IMR-90 (cell line): Measurements from ENCODE around the gene MYO5A. TPM values are rescaled to one million over a fixed set of nuclear protein-coding genes. Genes with fewer than 3 reads are reported as not detected.

Experiments used
- ATAC-seq: fragments of 200-7000 bp; cut with Tn5 transposase; 2 replicates; pipeline ENCODE4 v1.9.1; 2020; ENCODE audit warnings: low read depth, mild to moderate bottlenecking, moderate library complexity
- BruUV-seq: library from RNA; stranded (reverse); fragments of 400-500 nt; replicated peaks from 2 replicates; lab custom pipeline; 2021; lab: Mats Ljungman, UMichigan
- CTCF ChIA-PET: fragments of 300-600 bp; formaldehyde crosslinking; extraction: SDS; loops from one replicate; lab custom pipeline; 2021; ENCODE audit warnings: antibody characterized with exemption; lab: Yijun Ruan, JAX
- POLR2A ChIA-PET: fragments of 300-600 bp; sonication (Branson Sonifier 250); formaldehyde crosslinking; loops from one replicate; lab custom pipeline; 2022; ENCODE audit warnings: antibody characterized with exemption; ENCODE audit not compliant: unreplicated experiment; lab: Charles Lee
- DNase-seq: peaks from one replicate; pipeline ENCODE4 v3.0.0; 2013
- H2AFZ ChIP-seq: replicated peaks from 2 replicates; pipeline ENCODE3; 2013; ENCODE audit warnings: low read length, mild to moderate bottlenecking; ENCODE audit not compliant: poor library complexity
- H2AK5ac ChIP-seq: 2 replicates; pipeline ENCODE4 v1.6.1; 2013; ENCODE audit warnings: low read depth, low read length, inconsistent platforms
- H2AK9ac ChIP-seq: replicated peaks from 2 replicates; pipeline ENCODE3; 2013; ENCODE audit warnings: mild to moderate bottlenecking, low read depth, low read length, moderate library complexity; ENCODE audit not compliant: poor library complexity
- H2BK120ac ChIP-seq: 2 replicates; pipeline ENCODE4 v1.6.1; 2013; ENCODE audit warnings: low read depth, low read length, inconsistent platforms
- H2BK15ac ChIP-seq: 3 replicates; pipeline ENCODE4 v1.6.1; 2013; ENCODE audit warnings: low read depth, low read length, inconsistent platforms
- H2BK20ac ChIP-seq: 2 replicates; pipeline ENCODE4 v1.6.1; 2013; ENCODE audit warnings: low read depth, mild to moderate bottlenecking, inconsistent platforms, low read length, moderate library complexity
- H2BK5ac ChIP-seq: 2 replicates; pipeline ENCODE4 v1.6.1; 2013; ENCODE audit warnings: mild to moderate bottlenecking, low read depth, low read length, inconsistent platforms; ENCODE audit not compliant: poor library complexity, severe bottlenecking
- H3K14ac ChIP-seq: replicated peaks from 2 replicates; pipeline ENCODE4 v1.6.1; 2013; ENCODE audit warnings: low read depth, low read length, inconsistent platforms
- H3K18ac ChIP-seq: 2 replicates; pipeline ENCODE4 v1.6.1; 2013; ENCODE audit warnings: low read depth, low read length, control low read depth
- H3K23ac ChIP-seq: 2 replicates; pipeline ENCODE4 v1.6.1; 2013; ENCODE audit warnings: low read depth, low read length, inconsistent platforms
- H3K27ac ChIP-seq: 2 replicates; pipeline ENCODE4 v1.5.1; 2013; ENCODE audit warnings: mild to moderate bottlenecking, control low read depth, low read length; ENCODE audit not compliant: insufficient read depth
- H3K27me3 ChIP-seq: 2 replicates; pipeline ENCODE4 v1.6.1; 2013; ENCODE audit warnings: low read length; ENCODE audit not compliant: control insufficient read depth, insufficient read depth
- H3K36me3 ChIP-seq: 2 replicates; pipeline ENCODE4 v1.6.1; 2013; ENCODE audit warnings: low read length, mixed read lengths; ENCODE audit not compliant: control insufficient read depth, insufficient read depth
- H3K4ac ChIP-seq: 2 replicates; pipeline ENCODE4 v1.6.1; 2013; ENCODE audit warnings: low read depth, low read length, inconsistent platforms
- H3K4me1 ChIP-seq: 2 replicates; pipeline ENCODE4 v1.6.1; 2013; ENCODE audit warnings: low read length, mixed read lengths; ENCODE audit not compliant: control insufficient read depth, insufficient read depth
- H3K4me2 ChIP-seq: 2 replicates; pipeline ENCODE4 v1.6.1; 2013; ENCODE audit warnings: low read depth, mild to moderate bottlenecking, control low read depth, low read length, moderate library complexity
- H3K4me3 ChIP-seq: 2 replicates; pipeline ENCODE4 v1.5.1; 2013; ENCODE audit warnings: low read depth, mild to moderate bottlenecking, control low read depth, low read length, moderate library complexity; ENCODE audit not compliant: insufficient read depth
- H3K56ac ChIP-seq: 2 replicates; pipeline ENCODE4 v1.6.1; 2013; ENCODE audit warnings: low read length, inconsistent platforms; ENCODE audit not compliant: insufficient read depth; ENCODE audit errors: extremely low read depth
- H3K79me1 ChIP-seq, 2 experiments: 2 replicates each; pipeline ENCODE4 v1.6.1; 2013; ENCODE audit warnings: low read length in 2 of 2, inconsistent platforms in 1 of 2, low read depth in 1 of 2
- H3K9ac ChIP-seq: 2 replicates; pipeline ENCODE4 v1.6.1; 2013; ENCODE audit warnings: low read depth, low read length, control low read depth
- H3K9me1 ChIP-seq: 2 replicates; pipeline ENCODE4 v1.6.1; 2013; ENCODE audit warnings: low read length, inconsistent platforms; ENCODE audit not compliant: insufficient read depth
- H3K9me3 ChIP-seq: 2 replicates; pipeline ENCODE4 v1.6.1; 2013; ENCODE audit warnings: low read length; ENCODE audit not compliant: control insufficient read depth, insufficient read depth
- H4K20me1 ChIP-seq: 2 replicates; pipeline ENCODE4 v1.6.1; 2013; ENCODE audit warnings: low read length, inconsistent platforms; ENCODE audit not compliant: insufficient read depth
- H4K5ac ChIP-seq: 2 replicates; pipeline ENCODE4 v1.6.1; 2013; ENCODE audit warnings: mild to moderate bottlenecking, low read depth, low read length, control low read depth
- H4K8ac ChIP-seq, 2 experiments: 2 replicates each; pipeline ENCODE4 v1.6.1; 2013; ENCODE audit warnings: low read depth in 2 of 2, low read length in 2 of 2, control low read depth in 1 of 2, inconsistent platforms in 1 of 2
- H4K91ac ChIP-seq: 2 replicates; pipeline ENCODE4 v1.6.1; 2013; ENCODE audit warnings: low read depth, low read length, inconsistent platforms; ENCODE audit not compliant: insufficient read depth
- MAFK ChIP-seq: IDR thresholded peaks from 2 replicates; pipeline ENCODE4 v1.6.1; 2012; ENCODE audit warnings: low read depth, low read length, improper control_type of control experiment
- WGBS, 2 experiments: methylation state at CpG; one replicate each; pipeline versions ENCODE4 v1.1.5 to v1.1.7; 2013; ENCODE audit warnings: missing lambda C conversion rate in 2 of 2; ENCODE audit not compliant: insufficient read length in 1 of 2; ENCODE audit errors: extremely low coverage in 2 of 2; 5-methylcytosine and 5-hydroxymethylcytosine counted together
- dilution Hi-C: fragments of 300-500 bp; cut with HindIII; formaldehyde crosslinking; loops from one replicate; pipeline ENCODE4 v1.14.3; 2018; ENCODE audit warnings: low sequenced_read_pairs; ENCODE audit not compliant: unreplicated experiment
- in situ Hi-C: fragments of 300-500 bp; cut with MboI; formaldehyde crosslinking; loops from 3 replicates; pipeline ENCODE4 v1.14.3; 2019; ENCODE audit warnings: low sequenced_read_pairs, inconsistent platforms, mixed read lengths
- intact Hi-C: fragments of 100-400 bp; cut with micrococcal nuclease; formaldehyde crosslinking; loops from 2 replicates; pipeline ENCODE4 v1.10.0; 2022
- polyA plus RNA-seq, 3 experiments: library from polyadenylated mRNA; depleted of rRNA; stranded (reverse); fragments of >200 nt; gene quantifications; 2 replicates each; pipeline ENCODE4 v1.2.3, GENCODE V29; 2012; ENCODE audit warnings: low replicate concordance in 1 of 3
- total RNA-seq: library from RNA; depleted of rRNA; stranded (reverse); fragments of >200 nt; gene quantifications from 2 replicates; pipeline ENCODE4 v1.2.3, GENCODE V29; 2012
- TF ChIP-seq, protein P1 (sequence below): conservative IDR thresholded peaks from 2 replicates; pipeline ENCODE4 v1.5.1; 2012; ENCODE audit warnings: mild to moderate bottlenecking, low read depth, low read length, improper control_type of control experiment

Gene MYO5A
- total and polyA plus RNA-seq, 2 of the 4 experiments (the other 2 are of a cell fraction) = 19.4 to 69.2 TPM

DNA sequence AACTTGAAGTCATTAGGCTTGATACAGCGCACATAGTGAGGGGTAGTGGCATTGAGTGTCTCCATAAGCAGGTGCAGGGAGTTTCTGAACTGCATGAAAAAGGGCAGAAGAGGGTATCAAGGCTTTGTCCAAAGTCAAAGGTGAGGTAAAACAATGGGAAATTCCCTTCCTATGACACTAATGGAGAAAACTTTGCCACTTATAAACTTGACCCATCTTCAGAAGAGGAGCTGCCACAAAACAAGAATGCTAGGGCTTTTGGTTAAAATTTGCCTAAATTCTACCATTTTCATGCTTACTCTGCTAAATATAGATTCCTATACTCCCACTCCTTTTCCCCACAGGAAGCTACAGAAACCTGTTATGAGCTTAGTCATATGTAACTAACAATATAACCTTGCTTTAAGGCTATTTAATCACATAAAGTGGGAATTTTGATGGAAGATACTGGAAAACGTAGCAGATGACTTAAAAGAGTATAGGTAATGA is 145.5 kb downstream of the MYO5A start:
- POLR2A ChIA-PET = no interaction called here
- H3K9me3 ChIP-seq = no peaks in the 10 kb centered on the region
- no peak overlapping the region for H2AK5ac ChIP-seq
- H3K23ac ChIP-seq = no peak overlapping the region
- H2BK5ac ChIP-seq = no peak overlapping the region
- DNase-seq = peak; percentile 45
- no peaks in the 10 kb centered on the region for H4K20me1 ChIP-seq
- H3K36me3 ChIP-seq = peaks cover 15% of the 10 kb centered on the region
- no peak for ATAC-seq
- H3K4me3 ChIP-seq = no peak overlapping the region
- no peak overlapping the region for H4K8ac ChIP-seq
- no CpG with 5 or more reads among the region's 2 CpGs for whole genome bisulfite sequencing, 2 experiments
- BruUV-seq = no TSS peak
- H3K27me3 ChIP-seq = no peaks in the 10 kb centered on the region
- no peak overlapping the region for H2BK120ac ChIP-seq
- dilution Hi-C loops (no loop called here), intact Hi-C loops (no loop called here), in situ Hi-C loops (no loop called here)
- H3K9ac ChIP-seq = no peak overlapping the region
- no peak overlapping the region for H2BK15ac ChIP-seq
- CTCF ChIA-PET = no interaction called here
- peaks cover 5% of the 10 kb centered on the region; the same call in 1 of the 2 replicates for H3K9me1 ChIP-seq
- H3K27ac ChIP-seq = no peak overlapping the region
- H4K91ac ChIP-seq = no peak overlapping the region
- no peak overlapping the region for H3K4me2 ChIP-seq
- H3K4me1 ChIP-seq = peaks cover 3% of the 10 kb centered on the region; the same call in 1 of the 2 replicates
- no peak overlapping the region for H2BK20ac ChIP-seq
- no peak overlapping the region for H3K56ac ChIP-seq
- H2AFZ ChIP-seq = no peak overlapping the region
- no peak overlapping the region for H2AK9ac ChIP-seq
- TF ChIP-seq MAFK = peak; percentile 43; the same call in 1 of the 2 replicates
- TF ChIP-seq, protein P1, sequence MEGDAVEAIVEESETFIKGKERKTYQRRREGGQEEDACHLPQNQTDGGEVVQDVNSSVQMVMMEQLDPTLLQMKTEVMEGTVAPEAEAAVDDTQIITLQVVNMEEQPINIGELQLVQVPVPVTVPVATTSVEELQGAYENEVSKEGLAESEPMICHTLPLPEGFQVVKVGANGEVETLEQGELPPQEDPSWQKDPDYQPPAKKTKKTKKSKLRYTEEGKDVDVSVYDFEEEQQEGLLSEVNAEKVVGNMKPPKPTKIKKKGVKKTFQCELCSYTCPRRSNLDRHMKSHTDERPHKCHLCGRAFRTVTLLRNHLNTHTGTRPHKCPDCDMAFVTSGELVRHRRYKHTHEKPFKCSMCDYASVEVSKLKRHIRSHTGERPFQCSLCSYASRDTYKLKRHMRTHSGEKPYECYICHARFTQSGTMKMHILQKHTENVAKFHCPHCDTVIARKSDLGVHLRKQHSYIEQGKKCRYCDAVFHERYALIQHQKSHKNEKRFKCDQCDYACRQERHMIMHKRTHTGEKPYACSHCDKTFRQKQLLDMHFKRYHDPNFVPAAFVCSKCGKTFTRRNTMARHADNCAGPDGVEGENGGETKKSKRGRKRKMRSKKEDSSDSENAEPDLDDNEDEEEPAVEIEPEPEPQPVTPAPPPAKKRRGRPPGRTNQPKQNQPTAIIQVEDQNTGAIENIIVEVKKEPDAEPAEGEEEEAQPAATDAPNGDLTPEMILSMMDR = no peak
- H4K5ac ChIP-seq = no peak overlapping the region
- no peak overlapping the region for H3K14ac ChIP-seq
- H3K79me1 ChIP-seq = no peaks in the 10 kb centered on the region
- H3K18ac ChIP-seq = no peak overlapping the region
- no peak overlapping the region for H3K4ac ChIP-seq
